ENCODE results near the gene PTPN18. TPM values are rescaled to one million over a fixed set of nuclear protein-coding genes. Genes with fewer than 3 reads are reported as not detected.

The PTPN18 gene
- total and polyA plus RNA-seq, 2 donors (not counting 3 experiments of a cell fraction or from before 2014, with no cell fraction given), result 39.4 to 39.6 TPM

- no peaks in the 10 kb centered on the region for H3K79me2 ChIP-seq (ENCODE audit: control insufficient read depth, insufficient read depth, low read length)
- CTCF ChIA-PET, result no interaction called here
- H3K36me3 ChIP-seq (ENCODE audit: control insufficient read depth in 2 of 2, extremely low read depth in 1 of 2, insufficient read depth in 2 of 2, low read length in 2 of 2), result no peaks in the 10 kb centered on the region
- H3K4me1 ChIP-seq (ENCODE audit: control insufficient read depth, extremely low read depth, insufficient read depth, low read length), result no peaks in the 10 kb centered on the region
- H3K4me3 ChIP-seq (replicated peaks in 1 of 3; ENCODE audit: insufficient read depth in 1 of 3, low read depth in 1 of 3, low read length in 3 of 3), result no peak overlapping the region
- no peak overlapping the region for H2AFZ ChIP-seq (ENCODE audit: low read depth, low read length)
- no TSS peak for BruUV-seq (replicated peaks)
- DNase-seq (ENCODE audit: low read depth, low spot score) (no peak), FAIRE-seq (no peak)
- intact Hi-C loops (cut with micrococcal nuclease) (no loop called here), dilution Hi-C loops (cut with MboI; ENCODE audit: extremely low pct_ligation_motif_present, low sequenced_read_pairs) (no loop called here)
- no peaks in the 10 kb centered on the region for H3K9me3 ChIP-seq (replicated peaks; ENCODE audit: control insufficient read depth, insufficient read depth, low read length)
- no peaks in the 10 kb centered on the region for H4K20me1 ChIP-seq (replicated peaks; ENCODE audit: control insufficient read depth, extremely low read depth, insufficient read depth, low read length)
- no peak for TF ChIP-seq MYC (IDR thresholded peaks at IDR 0.05; ENCODE audit: low read depth, low read length)
- no peak for TF ChIP-seq POLR2AphosphoS5 (IDR thresholded peaks at IDR 0.05; ENCODE audit: insufficient read depth, low read depth, low read length)
- TF ChIP-seq FOS (IDR thresholded peaks at IDR 0.05; ENCODE audit: borderline replicate concordance, insufficient read depth, low read length), result no peak
- TF ChIP-seq JUN (IDR thresholded peaks at IDR 0.05; ENCODE audit: borderline replicate concordance, insufficient read depth, insufficient read length, low read depth), result no peak
- TF ChIP-seq MAX (IDR thresholded peaks at IDR 0.05; ENCODE audit: insufficient read depth, insufficient read length), result no peak
- TF ChIP-seq CTCF (IDR thresholded peaks at IDR 0.05; ENCODE audit: extremely low read depth in 1 of 2, insufficient read depth in 1 of 2, low read depth in 1 of 2, low read length in 2 of 2), result no peak
- TF ChIP-seq POLR2A (IDR thresholded peaks at IDR 0.05; ENCODE audit: low read depth, low read length), result no peak
- no peak for TF ChIP-seq EZH2 (IDR thresholded peaks at IDR 0.05; ENCODE audit: borderline replicate concordance, low read depth, low read length, severe bottlenecking)
- TF ChIP-seq GATA2 (IDR thresholded peaks at IDR 0.05; ENCODE audit: insufficient read depth, insufficient read length, low read depth, low read length), result no peak
- no peaks in the 10 kb centered on the region for H3K27me3 ChIP-seq (ENCODE audit: control insufficient read depth in 2 of 2, insufficient read depth in 2 of 2, low read length in 2 of 2)
- POLR2A ChIA-PET, result no interaction called here
- no peak overlapping the region for H3K9ac ChIP-seq (replicated peaks; ENCODE audit: extremely low read depth, insufficient read depth, low read length)
- no peak overlapping the region for H3K4me2 ChIP-seq (ENCODE audit: insufficient read depth, low read length)
- no peaks in the 10 kb centered on the region for H3K9me1 ChIP-seq (replicated peaks; ENCODE audit: control insufficient read depth, extremely low read depth, insufficient read depth, low read length)
- no peak overlapping the region for H3K27ac ChIP-seq (ENCODE audit: insufficient read depth, low read depth, low read length)
Measured at GRCh38 chr2:130381145-130381544, 25.3 kb downstream of the PTPN18 start.
